ENCODE results near the gene RNF125.
A peak's percentile ranks its signal among the peaks of the same experiment; 100 is the strongest.

RNF125 gene

GRCh38 chr18:32029558-32029957, 10.9 kb downstream of the RNF125 start:
- Histone ChIP-seq H3K27ac (no peak overlapping the region), H3K4me3 (no peak overlapping the region)
- TF ChIP-seq CTCF (IDR thresholded peaks at IDR 0.05): no peak
- DNase-seq (ENCODE audit: low spot score): no peak

- H3K4me3 ChIP-seq: no peak overlapping the region
- H3K27ac ChIP-seq: no peak overlapping the region
- no peak for DNase-seq (ENCODE audit: low spot score)
- no peak for TF ChIP-seq CTCF (IDR thresholded peaks at IDR 0.05)
These were observed 14.0 kb downstream of the RNF125 start for GRCh38 chr18:32032609-32033008.

GRCh38 chr18:32036506-32037180, 18.0 kb downstream of the RNF125 start:
- TF ChIP-seq CTCF (IDR thresholded peaks at IDR 0.05): no peak
- H3K4me3 ChIP-seq: no peak overlapping the region
- H3K27ac ChIP-seq: no peak overlapping the region
- no peak for DNase-seq (ENCODE audit: low spot score)

GRCh38 chr18:32037616-32038015, 19.0 kb downstream of the RNF125 start:
- Histone ChIP-seq H3K27ac (no peak overlapping the region), H3K4me3 (no peak overlapping the region)
- DNase-seq (ENCODE audit: low spot score): no peak
- TF ChIP-seq CTCF (IDR thresholded peaks at IDR 0.05): no peak

GRCh38 chr18:32040936-32041335, 22.3 kb downstream of the RNF125 start:
- no peak for DNase-seq (ENCODE audit: low spot score)
- no peak for TF ChIP-seq CTCF (IDR thresholded peaks at IDR 0.05)
- no peak overlapping the region for H3K27ac ChIP-seq
- H3K4me3 ChIP-seq: no peak overlapping the region

GRCh38 chr18:32042337-32042736, 23.7 kb downstream of the RNF125 start:
- no peak overlapping the region for H3K27ac ChIP-seq
- H3K4me3 ChIP-seq: no peak overlapping the region
- no peak for TF ChIP-seq CTCF (IDR thresholded peaks at IDR 0.05)
- DNase-seq (ENCODE audit: low spot score): no peak

- Histone ChIP-seq H3K4me3 (no peak overlapping the region), H3K27ac (peak overlapping the region in 1 of 2 donors; percentile 73)
- DNase-seq (ENCODE audit: low spot score): no peak
- no peak for TF ChIP-seq CTCF (IDR thresholded peaks at IDR 0.05)
These were observed 30.0 kb downstream of the RNF125 start for GRCh38 chr18:32048507-32049091.
